GM19193 (cell line): Measurements from ENCODE around the gene TBC1D4.

ENCODE experiments used
- POLR2A ChIP-seq: IDR thresholded peaks from 4 replicates; pipeline ENCODE4 v1.6.1; 2011; ENCODE audit not compliant: insufficient read depth, insufficient read length; ENCODE audit errors: extremely low read depth

The TBC1D4 gene

DNA sequence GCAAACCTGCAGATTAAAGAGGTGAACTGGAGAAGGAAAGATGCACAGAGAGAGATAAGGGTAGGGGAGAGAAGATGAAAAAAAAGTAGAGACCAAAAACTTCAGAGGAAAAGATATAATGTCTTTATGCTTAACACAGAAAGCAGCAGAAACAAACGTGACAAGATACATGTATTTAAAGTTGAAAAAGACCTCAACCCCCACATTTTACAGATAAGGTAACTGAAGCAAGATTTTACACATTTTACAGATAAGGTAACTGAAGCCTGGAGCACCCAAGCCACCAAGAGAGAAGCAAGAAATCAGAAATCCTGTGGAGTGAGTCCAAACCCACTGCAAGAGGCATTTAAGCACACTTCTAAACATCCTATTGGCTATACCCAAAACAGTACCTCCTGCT is 185.3 kb downstream of the TBC1D4 start:
- no peak for TF ChIP-seq POLR2A

DNA sequence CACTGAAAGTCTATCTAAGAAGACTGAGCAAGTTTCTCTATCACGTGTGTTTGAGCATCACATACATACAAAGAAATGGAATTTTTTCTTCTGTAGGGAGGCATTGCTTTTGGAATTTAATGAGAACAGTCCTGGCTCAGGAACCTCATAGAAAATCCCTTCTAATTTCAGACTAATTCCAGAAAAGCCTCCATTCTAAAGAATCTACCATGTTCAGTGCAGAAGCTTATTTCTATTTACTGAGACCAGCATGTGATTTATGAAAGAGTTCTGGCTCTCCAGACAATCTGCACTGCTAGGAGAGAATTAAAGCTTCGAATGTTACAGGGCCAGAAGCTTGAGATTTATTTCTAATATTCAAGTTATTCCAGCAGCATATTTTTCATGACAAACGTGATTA is 186.8 kb downstream of the TBC1D4 start:
- no peak for TF ChIP-seq POLR2A

DNA sequence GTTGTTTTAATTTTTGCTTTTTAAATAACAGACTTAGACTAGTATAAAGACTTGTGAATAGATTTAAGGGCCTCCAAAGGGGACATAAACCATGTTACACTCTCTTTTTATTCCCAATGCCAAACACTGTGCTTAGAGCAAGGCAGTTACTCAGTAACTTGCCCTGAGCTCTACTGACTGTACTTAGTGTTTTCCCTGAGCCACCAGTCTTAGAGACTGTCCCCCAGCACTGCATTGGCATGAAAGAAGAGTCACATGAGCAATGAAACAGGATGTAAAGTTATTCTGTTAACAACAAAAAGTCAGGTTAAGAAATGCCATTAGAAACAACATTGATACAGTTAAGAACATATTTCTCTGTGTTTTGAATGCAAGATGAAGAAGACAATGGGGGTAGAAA is 187.9 kb downstream of the TBC1D4 start:
- TF ChIP-seq POLR2A: no peak

- TF ChIP-seq POLR2A: no peak
These were observed 196.7 kb downstream of the TBC1D4 start for GRCh38 chr13:75285310-75285709.

GRCh38 chr13:75279834-75280369 is 202.1 kb downstream of the TBC1D4 start:
- TF ChIP-seq POLR2A: no peak

- TF ChIP-seq POLR2A: no peak
These were observed 210.1 kb downstream of the TBC1D4 start for GRCh38 chr13:75271846-75272245.

- no peak for TF ChIP-seq POLR2A
These were observed 217.4 kb downstream of the TBC1D4 start for GRCh38 chr13:75264611-75265010.

- TF ChIP-seq POLR2A: no peak
These were observed 218.1 kb downstream of the TBC1D4 start for GRCh38 chr13:75263741-75264407.

DNA sequence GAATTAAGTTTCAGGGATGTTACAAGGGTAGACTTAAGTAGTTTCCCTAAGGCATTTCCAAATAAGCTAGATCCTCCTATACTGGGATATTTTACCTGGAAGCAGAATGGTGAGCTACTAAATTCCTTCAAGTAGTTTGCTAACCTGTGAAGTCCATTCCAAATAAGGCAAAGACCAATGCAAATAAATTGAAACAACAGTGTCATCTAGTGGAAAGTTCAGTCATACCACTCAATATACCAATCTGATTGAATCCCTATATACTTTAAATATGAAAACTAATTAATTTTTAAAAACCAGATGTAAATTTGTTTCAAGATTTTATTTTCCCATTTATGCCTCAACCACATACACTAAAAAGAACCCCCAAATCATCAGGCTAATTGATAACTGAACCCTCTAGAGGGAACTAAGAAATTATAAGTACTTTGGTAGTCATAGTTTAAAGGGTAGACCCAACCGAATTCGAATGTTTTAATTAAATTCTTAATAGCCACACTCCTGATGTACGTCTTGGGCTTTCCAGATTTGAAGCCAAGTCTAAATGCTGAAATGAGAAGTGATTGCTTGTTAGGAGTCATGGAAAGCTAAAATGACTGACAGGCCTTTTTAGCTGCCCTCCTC is 223.7 kb downstream of the TBC1D4 start:
- TF ChIP-seq POLR2A: no peak

GRCh38 chr13:75256922-75257321 is 225.0 kb downstream of the TBC1D4 start:
- no peak for TF ChIP-seq POLR2A

DNA sequence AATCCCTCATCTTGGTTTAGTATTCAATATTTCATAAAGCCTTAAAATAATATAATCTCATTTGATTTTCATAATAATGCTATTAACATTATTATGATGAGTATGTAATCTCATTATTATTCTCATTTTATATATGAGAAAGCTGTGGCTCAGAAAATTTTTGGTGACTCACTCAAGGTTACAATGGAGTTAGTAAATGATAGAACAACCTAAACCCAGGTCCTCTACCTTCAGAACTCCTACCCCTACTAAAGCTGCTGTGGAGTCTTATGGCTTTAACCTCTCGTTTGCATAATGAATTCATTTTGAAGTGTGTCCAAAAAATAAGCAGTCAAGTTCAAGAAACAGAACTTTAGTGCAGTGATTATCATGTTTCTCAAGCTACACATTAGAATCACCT is 226.3 kb downstream of the TBC1D4 start:
- TF ChIP-seq POLR2A: no peak

DNA sequence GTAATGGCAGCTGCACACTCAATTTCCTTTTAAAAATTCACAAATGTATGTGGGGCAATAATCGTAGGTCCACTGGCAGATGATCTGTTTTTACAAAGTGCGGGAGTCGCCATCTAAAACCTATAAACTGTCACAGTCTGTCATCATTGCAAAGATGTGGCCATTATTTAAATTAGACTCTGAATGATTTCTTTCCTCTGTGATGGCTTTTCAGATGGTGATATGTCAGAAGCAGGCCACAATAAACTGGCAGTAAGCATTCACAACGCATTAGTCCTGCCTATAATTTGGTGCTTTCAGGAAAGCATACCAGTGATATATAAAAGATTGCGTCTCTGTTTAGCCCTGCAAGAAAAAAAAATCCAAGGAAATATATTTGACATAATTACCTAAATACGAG is 226.8 kb downstream of the TBC1D4 start:
- no peak for TF ChIP-seq POLR2A

GRCh38 chr13:75251188-75251587 is 230.8 kb downstream of the TBC1D4 start:
- TF ChIP-seq POLR2A: no peak

DNA sequence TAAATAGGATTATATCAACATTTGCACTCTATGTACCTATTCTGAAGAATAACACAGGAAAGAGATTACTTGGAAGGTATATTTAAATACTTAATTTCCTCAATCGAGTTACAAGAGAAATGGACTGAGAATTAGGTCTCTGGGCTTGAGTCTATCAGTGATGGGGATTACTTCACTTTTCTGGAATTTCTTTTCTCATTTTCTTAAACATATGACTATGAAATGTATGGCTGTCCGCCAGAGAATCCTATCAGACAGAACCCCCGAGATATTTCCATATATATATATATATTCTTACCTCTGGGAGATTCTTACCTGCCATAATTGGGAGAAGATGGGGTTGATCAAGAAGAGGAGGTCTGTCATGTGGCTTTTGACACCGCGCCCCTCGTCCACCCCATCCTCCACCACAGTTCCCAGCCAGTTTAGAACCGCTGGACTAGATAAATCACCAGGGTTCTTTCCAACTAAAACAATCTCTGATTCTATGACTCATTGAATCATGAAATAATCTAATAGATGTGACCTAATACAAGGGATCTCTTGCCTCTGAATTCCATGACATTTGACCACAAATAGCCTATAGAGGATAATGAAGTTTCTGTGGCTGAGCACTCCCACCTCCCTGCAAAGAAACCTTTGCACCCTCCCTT is 231.3 kb downstream of the TBC1D4 start:
- no peak for TF ChIP-seq POLR2A

DNA sequence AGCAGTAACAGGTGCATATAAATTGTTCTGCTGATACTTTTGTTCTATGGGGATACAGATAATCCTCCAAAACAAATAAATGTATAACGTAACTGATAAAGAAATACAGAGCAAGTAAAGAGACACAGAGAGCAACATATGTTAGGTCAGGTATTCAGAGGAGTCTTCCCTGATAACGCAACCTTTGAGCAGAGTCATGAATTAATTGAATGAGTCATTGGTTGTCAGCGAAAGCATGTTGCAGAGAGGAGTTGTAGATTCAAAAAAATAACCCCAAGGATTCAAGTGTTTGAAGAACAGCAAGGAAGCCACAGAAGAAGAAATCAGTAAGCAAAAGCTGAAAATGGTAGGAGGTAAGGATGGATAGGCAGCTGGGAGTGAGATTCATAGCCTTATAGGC is 245.2 kb downstream of the TBC1D4 start:
- TF ChIP-seq POLR2A: no peak
